Left kidney (tissue), 2 donors: Measurements from ENCODE around the gene DCUN1D4. TPM values are rescaled to one million over a fixed set of nuclear protein-coding genes. Genes with fewer than 3 reads are reported as not detected.
"Not testable (repeated sequence)": the region's sequence is repeated elsewhere in the genome, so short reads cannot be mapped to it uniquely, and the experiment has no call there.

Experiments used
- DNase-seq: peaks from one replicate; pipeline ENCODE4 v3.0.0-alpha.2; 2013
- polyA plus RNA-seq: library from polyadenylated mRNA; unstranded; fragments of 120-200 nt; gene quantifications from one replicate; pipeline ENCODE4 v1.2.1, GENCODE V29; 2013; ENCODE audit not compliant: insufficient read length

Gene DCUN1D4
- polyA plus RNA-seq, 1 donor: 79.1 TPM

DNA sequence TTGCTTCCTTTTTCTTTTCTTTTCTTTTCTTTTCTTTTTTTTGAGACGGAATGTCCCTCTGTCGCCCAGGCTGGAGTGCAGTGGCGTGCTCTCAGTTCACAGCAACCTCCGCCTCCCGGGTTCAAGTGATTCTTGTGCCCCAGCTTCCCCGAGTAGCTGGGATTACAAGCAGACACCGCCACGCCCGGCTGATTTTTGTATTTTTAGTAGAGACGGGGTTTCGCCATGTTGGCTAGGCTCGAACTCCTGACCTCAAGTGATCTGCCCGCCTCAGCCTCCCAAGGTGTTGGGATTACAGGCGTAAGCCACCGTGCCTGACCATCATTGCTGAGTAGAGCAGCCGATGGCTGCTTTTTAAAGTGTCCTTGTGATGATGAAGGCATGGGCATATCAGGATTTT is 50.4 kb downstream of the DCUN1D4 start:
- not testable (repeated sequence) for DNase-seq

DNA sequence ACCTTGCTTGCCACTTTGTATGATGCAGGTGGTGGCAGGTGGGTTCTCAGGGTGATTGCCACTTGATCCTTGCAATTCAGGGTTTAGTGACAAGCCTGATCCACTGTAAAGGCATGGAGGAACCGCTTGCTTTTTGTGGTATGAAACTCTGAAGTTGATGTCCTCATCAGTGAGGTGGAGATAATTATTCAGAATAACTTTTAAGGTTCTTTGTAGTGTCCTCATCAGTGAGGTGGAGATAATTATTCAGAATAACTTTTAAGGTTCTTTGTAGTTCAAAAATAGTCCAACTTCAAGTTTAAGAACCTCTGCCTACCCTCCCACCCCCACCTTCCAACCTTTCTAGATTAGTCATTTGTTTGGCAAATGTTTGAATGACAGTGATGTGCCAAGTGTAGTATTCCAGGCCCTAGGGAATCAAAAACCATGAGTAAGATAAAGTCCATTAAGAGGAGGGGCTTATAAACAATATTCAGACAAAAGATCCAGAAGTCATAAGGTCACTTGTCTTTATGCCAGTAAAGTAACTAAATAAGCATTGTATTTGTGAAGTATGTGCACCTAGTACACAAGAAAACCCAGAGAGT is 51.2 kb downstream of the DCUN1D4 start:
- DNase-seq: no peak

DNA sequence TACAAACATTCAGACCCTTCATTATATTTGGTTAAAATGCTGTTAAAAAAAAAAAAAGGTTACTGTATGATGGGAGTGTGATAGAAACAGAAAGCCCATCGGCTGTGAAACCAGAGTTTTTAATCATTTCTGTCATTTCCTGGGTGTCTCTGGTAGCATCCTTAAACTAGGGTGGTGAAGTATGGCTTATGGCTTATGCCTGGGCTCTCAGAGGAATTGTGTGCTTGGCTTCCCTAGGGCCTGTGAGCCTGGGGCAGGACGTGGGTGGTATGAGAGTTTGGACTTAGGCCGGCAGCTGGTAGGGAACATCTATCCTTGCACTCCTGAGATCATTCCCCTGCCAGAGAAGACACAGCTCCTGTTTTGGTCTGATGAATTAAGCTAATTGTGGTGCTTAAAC is 52.2 kb downstream of the DCUN1D4 start:
- DNase-seq: no peak

DNA sequence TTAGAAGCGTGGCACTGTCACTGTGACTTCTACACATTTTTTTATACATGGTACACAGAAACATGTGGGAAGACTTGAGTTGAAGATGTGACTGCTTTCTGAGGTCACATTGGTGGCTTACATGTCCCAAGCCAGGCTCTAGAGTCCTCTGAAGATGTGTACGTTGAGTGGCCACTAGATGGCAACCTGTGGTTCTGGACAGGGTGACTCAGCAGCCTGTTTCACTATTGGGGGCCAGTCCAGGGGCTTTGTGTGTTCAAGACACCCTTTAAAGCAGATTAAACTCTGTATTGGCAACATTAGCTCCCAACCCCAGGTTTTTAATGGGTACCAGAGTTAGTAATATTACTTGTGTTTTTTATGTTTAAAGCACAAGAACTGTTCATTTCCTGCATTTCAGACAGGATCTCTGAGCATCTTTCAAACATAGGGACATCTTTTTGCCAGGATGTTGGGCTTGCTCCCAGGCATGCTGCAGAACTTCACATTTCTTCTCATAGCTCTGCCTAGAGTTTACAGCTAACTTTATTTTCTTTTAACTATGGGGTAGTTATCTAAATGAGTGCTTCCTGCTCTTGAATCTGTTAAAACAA is 53.0 kb downstream of the DCUN1D4 start:
- DNase-seq: peak; percentile 52

DNA sequence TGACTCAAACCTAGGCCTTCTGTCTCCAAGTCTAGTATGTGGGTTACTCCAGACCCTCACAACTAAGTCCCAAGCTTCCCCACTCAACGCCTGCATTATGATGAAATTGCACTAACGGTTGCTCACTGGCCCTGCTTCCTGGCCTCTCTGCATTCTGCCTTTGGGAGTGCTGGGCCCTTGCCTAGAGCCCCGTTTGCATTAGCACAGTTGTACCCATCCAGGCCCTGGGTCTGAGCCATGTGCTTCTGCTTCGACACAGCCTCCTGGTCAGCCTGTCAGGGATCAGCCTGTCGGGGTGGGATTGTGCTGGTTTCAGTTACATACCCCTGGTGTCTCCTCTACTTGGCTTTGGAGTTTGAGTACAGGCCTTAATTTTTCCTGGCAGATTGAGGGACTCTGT is 58.4 kb downstream of the DCUN1D4 start:
- DNase-seq: no peak

DNA sequence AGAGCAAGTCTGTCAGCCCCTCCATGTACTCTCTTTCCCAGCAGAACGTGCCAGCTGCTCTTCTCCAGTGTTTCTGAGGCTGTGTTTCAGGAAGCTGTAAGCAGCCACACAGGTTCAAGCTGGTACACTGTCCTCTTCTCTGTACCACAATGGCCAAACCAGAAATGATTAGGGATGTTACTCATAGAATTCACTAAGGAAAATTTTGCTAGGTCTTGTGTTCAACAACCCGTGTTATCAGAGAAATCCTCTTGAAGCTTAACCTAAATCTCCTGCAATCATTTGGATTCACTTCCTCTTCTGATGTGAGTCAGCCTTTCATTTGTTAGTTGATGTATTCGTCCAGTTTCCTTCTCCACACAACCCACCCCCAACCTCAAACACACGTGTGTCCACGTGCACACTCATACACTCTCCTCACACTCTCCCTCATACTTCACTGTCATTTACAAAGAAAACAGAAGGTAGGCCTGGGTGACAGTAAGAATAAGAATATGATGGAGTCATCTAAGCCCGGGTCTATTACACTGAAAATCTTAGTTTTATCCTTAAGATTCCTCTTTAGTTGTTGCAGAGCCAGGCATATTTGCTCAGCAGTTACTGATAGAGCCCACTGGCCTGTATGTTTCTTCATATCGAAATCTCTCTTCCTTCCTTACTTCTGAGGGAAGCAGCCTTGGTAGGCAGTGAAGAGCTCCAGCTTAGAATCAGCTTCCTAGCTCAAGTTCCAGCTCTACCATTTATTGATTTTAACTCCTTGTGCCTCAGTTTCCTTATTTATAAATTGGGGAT is 63.4 kb downstream of the DCUN1D4 start:
- DNase-seq: no peak

DNA sequence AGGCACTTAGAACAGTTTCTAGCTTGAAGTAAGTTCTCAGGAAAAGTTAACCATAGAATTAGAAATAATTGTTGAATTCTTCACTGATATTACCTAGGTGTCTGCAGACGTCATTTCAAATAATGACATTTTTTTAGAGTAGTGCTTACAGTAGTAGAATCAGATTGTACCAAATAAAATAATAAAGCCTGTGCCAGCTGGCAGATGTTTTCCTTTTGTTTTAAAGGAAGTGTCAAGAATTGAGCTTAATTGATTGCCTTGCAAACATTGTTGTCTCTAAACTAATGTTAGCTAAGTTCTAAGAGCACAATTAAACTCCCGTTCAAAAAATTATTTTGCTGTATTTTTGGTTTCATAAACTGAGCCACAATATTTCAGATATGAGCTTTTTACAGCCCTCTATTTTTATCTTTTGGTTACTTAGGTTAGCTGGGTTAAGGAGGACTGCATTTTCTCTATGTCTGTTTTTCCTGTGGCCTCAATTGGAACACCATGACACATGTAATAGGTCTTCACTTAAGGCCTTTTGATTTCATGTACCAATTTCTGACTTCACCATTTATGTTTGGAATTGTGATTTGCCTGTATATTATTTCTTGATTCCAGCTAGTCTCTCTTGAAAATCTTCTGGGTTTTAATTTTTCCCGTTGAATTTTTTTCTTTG is 64.2 kb downstream of the DCUN1D4 start:
- no peak for DNase-seq

DNA sequence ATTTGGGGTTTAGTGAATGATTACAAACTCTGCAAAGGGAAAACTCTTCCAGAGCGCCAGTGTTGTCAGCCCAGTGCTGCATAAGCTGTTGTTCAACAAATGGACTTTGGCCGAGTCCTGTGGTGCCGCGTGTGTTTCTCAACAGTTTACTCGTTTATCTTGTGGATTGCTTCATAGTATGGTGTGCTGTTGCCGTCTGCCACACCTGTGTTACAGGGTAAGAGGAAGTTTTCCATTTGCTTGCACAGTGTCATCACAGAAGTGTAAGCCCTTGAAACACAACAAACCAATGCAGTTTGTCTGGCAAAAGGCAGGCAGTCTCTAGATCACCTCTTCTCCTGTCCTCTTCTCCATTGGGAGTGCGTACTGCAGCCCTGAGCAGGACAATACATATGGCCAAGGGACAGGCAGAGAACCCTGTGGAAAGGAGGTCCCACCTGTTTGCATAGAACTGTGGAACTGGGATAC is 66.3 kb downstream of the DCUN1D4 start:
- DNase-seq: no peak

DNA sequence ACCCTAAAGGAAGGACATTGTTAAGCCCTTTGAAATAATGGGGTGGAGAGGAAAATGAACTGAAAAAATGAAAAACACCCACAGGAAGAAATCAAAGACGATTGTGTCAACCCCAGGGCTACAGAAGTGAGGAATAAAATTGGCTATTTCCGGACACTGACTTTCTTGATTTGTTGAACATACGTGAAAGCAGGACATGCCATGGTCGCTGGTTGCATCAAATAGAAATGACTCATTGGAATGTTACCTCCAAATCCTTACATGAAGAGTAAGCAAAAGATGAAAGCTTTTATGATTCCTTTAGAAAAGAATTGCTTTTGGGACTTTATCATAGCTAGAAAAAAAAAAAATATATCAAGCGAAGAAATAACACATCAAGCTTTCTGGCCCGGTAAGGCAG is 75.3 kb downstream of the DCUN1D4 start:
- no peak for DNase-seq

DNA sequence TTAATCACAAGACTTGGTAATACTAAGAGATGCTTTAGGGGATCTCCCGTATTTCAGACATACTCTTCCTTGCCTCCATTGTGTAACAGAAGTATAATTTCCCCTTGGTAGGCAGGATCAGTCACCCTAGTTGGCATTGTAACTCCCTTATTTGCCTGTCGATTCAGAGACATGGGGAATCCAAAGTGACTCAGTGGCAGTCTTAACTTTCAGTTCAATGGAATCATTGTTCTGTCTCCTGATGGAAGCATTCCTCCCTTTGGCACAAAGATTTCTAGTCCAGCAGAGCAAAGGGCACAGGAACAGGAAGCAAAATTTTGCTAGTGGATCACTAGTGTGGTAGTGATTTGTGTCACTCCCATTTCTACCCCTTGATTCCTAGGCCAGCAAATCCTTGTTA is 80.4 kb downstream of the DCUN1D4 start:
- no peak for DNase-seq

DNA sequence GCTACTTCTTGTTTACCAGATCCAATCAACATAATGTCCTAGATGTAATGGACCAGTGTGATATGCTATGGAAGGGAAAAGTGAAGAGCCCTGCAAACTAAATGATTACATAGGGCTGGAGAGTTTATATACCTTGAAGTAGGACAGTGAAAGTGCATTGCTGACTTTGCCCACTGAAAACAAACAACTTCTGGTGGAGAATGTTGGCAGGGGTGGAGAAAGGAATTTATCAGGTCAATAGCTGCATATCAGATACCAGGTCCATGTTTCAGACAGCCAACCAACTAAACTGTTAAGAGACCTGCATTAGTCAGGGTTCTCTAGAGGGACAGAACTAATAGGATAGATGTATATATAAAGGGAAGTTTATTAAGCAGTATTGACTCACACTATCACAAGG is 82.4 kb downstream of the DCUN1D4 start:
- DNase-seq: no peak

DNA sequence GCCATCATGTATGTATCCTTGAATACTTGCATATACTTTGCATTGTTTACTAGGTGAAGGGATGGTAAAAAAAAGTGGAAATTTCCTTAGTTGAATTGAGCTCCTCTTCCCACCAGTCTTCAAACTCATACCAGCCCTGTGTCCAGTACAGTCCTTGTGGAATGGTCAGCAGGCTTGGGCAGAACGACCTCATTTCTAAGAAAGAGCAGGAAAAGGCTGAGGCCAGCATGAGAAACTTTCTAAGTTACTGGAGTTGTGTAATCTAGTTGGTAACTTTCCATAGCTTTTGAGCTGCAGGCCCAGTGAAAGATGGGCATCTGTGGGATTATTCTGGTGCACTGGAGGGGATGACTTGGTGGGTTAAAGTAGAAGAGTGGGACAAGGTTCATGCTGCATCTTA is 87.6 kb downstream of the DCUN1D4 start:
- DNase-seq: no peak

DNA sequence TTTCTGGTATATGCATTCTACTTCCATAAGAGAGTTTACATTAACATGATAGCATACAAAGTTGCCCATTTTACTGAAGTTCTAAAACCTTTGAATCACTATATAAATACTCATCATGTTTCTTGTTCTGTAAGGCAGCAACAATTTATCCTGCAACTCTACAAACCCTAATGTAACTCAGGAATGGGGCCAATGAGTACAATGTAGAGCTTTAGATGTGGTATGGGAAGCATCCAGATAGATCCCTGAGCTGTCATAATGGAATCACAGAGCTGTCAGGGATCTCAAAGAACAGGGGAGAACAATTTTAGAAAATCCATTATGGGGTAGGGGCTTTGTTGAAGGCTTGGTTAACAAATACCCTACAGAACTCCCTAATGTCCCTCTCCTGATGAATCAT is 88.5 kb downstream of the DCUN1D4 start:
- DNase-seq: no peak

DNA sequence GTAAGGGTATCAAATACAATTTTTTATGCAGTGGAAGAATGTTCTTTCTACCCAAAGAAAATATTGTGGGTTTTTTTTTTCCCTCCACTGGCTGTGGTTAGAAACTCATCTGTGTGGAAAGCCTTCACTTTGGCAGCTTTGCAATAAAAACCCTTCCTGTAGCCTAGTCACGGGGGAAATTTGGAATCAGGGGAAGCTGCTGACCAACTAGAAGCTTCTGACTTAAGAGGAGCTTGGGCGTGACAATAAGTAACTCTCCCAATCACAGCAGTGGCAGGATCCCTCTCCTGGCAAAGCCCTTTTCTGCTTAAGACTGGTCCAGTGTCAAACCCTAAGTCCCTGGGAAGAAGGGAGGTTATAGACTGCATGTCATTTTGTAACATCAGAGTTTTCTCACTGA is 89.3 kb downstream of the DCUN1D4 start:
- no peak for DNase-seq

DNA sequence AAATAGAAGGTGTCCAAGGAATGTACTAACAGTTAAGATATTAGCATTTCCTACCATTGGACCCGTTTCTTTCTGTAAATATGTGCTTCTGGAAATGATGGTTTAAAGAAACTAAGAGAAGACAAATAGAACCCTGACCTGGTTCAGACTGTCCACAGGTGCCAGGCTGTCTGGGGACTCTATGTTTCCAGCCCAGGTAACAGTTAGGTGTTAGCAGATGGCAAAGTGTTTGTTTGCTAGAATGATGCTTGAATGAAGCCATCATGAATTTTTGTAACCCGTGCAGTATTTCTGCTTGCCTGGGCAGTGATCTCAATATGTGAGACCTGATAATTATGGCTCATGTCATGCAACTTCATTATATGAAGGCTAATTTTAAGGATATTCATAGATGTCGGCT is 89.7 kb downstream of the DCUN1D4 start:
- DNase-seq: no peak

DNA sequence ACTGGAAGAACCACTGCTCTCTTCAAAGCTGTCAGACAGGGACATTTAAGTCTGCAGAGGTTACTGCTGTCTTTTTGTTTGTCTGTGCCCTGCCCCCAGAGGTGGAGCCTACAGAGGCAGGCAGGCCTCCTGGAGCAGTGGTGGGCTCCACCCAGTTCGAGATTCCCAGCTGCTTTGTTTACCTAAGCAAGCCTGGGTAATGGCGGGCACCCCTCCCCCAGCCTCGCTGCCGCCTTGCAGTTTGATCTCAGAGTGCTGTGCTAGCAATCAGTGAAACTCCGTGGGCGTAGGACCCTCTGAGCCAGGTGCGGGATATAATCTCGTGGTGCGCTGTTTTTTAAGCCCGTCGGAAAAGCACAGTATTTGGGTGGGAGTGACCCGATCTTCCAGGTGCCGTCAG is 97.5 kb downstream of the DCUN1D4 start:
- DNase-seq: not testable (repeated sequence)

DNA sequence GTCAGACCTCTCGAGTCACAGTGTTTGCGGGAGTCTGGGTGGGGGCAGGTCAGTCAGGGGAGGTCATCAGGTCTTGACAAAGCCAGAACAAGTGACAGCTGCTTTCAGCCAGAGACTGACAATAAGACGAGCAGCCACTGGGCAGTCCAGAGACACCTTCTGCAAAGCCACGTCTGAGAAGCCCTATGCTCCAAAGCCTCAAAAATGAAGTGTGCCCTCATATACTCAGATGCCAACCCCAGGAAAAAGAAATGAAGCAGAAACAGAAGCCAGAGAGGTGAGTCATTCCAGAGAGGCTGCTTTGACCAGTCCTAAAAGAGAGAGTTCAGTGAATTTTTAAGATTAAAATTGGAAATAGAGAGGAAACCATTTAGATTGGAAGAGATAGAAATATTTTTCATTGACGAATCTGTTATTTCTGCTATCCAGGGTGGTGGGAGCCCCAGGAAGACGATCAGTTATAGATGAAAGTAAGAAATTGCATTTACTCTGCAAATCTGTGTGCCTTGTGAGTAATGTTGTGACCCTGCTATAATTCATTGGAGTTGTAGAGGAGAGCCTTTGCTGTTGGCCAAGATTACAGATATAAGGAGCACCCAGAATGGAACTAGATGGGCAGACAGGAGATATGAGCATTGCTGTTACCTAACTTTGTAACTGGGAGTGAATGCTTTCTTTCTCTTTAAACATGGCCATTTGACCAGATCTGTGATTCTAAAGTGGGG is 99.3 kb downstream of the DCUN1D4 start:
- no peak for DNase-seq

DNA sequence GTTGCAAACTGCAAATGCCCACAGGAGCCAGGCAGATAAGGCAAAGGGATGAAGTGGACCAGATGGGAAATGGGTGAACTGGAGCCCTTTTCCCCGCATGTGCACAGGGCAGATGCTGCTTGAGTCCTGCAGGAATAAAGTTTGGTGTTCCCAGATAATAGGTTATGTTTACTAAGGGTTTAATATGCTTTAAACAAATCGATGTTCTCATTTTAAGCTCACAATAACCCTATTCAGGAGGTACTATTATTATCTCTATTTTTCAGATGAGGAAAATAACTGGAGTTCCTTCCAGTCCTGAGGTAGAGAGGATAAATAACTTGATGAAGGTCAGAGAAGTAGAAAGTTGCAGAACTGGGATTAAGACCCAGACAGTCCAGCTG is 99.9 kb downstream of the DCUN1D4 start:
- DNase-seq: no peak

DNA sequence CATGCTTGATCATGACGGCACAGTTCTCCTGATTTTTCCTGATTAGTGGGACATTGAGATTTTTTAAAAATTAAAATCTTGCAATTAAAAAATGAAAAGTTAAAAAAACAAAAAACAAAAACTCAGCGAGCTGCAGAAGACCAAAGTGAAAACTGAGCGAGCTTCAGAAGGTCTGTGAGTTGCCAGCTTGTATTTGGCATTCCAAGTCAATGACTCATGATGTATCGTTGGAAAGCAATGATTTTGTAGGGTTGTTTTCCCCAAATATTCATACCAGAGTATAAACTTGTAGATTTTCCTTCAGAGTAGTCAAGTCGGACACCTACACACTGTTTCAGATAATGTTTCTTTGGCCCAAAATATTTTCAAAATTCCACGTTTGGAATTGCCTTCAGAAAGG is 100.3 kb downstream of the DCUN1D4 start:
- DNase-seq: no peak

DNA sequence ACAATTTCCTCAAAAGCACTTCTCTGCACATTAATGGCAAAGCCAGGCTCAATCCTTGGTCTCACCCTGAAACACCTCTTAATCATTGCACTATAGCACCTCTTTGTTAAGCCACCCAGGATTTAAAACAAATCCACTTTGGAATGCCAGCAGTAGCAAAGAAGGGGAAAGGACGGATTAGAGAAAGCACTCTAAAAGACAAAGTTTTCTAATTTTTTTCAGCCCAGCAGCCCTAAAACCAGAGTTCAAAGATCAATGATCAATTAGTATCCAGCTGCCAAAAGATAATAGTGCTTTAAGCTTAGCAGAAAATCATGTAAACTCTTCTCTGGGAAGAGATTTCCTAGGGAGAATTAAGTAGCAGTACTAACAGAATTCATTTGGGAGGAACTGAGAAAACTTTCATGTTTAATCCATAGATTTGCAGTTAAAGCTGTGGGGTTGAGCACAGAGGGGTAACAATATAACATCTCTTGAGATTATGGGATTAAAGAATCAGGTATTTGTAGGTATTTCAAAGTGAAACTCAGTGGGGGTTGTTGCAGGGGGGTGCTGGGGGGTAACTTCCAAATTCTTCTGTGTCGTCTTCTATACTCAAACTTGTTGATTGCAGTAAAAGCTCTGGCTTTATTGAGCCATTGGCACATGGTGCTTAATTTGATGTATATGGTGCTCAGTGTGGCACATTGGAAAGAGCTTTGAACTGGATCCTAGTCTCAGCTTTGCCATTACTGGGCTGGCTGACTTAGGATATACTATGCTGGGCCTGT is 115.4 kb downstream of the DCUN1D4 start:
- DNase-seq: no peak

DNA sequence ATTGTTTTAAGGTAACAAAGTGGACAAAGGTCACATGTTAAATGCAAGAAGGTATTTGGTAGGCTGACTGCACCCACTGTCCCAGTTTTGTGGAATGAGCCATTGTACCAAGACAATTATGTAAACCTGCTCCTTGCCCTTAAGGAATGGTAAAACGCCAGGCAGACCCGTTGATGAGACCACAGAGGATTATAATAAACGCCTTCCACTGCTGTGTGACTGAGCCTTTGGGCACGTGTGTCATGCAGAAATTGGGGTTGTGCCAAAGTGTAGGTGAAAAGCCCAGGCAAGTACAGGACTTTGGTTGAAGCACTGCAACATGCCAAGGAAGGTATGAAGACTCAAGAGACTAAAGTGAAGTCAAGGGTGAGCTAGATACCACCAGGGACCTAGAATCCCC is 117.5 kb downstream of the DCUN1D4 start:
- DNase-seq: no peak
